Pancreas (tissue), 10 donors: Measurements from ENCODE around the gene WIPI1. TPM values are rescaled to one million over a fixed set of nuclear protein-coding genes. Genes with fewer than 3 reads are reported as not detected.

Experiments
- ATAC-seq, 4 donors: fragments of 200-7000 bp; cut with Tn5 transposase; one replicate each; pipeline versions ENCODE4 v1.8.0 to v1.9.1; 2020; ENCODE audit warnings: mild to moderate bottlenecking in 4 of 4, moderate library complexity in 4 of 4
- DNase-seq, 6 donors: peaks; one replicate each; pipeline ENCODE4 v3.0.0-alpha.2; 2020
- FAIRE-seq: peaks from 2 replicates; lab custom pipeline; 2012; peaks lifted over from hg19 to GRCh38; lab: Jason Lieb, UNC
- H3K27ac ChIP-seq, 4 donors: fragments of 200-600 bp; sonication (generic); 1 replicate in 3 of 4; 2 replicates in 1 of 4; pipeline versions ENCODE4 v1.5.0 to v1.8.0; 2020
- H3K27me3 ChIP-seq, 4 donors: fragments of 200-600 bp; one replicate each; pipeline ENCODE4 v1.8.0; 2021
- H3K36me3 ChIP-seq, 3 donors: fragments of 200-600 bp; sonication (generic) in 1 of 3; one replicate each; pipeline versions ENCODE4 v1.5.0 to v1.8.0; 2020 to 2021
- H3K4me1 ChIP-seq, 3 donors: fragments of 200-600 bp; one replicate each; pipeline ENCODE4 v1.8.0; 2021
- H3K4me3 ChIP-seq, 4 donors: fragments of 200-600 bp; sonication (generic) in 2 of 4; one replicate each; pipeline versions ENCODE4 v1.5.0 to v1.8.0; 2020 to 2021
- H3K9me3 ChIP-seq, 4 donors: fragments of 200-600 bp; one replicate each; pipeline ENCODE4 v1.8.0; 2021
- CTCF ChIP-seq, 4 donors: fragments of 200-600 bp; sonication (generic) in 3 of 4; IDR thresholded peaks; one replicate each; pipeline versions ENCODE4 v1.5.0 to v1.8.0; 2021; ENCODE audit warnings: antibody characterized with exemption in 4 of 4
- WGBS, 2 donors: extraction: QIAGEN DNeasy Blood & Tissue Kit; methylation state at CpG; one replicate each; pipeline ENCODE4 v1.1.7; 2013; 5-methylcytosine and 5-hydroxymethylcytosine counted together
- intact Hi-C, 3 donors: fragments of 100-400 bp; cut with DNase I; formaldehyde crosslinking; loops; one replicate each; pipeline versions ENCODE4 v1.11.1 to v1.14.2; 2022
- polyA plus RNA-seq, 2 donors: library from polyadenylated mRNA; stranded (reverse); fragments of 200-250 nt; gene quantifications; one replicate each; pipeline ENCODE4 v1.2.3, GENCODE V29; 2013
- total RNA-seq, 6 donors: library from RNA; stranded (reverse); fragmentation: NEBNext Ultra II Directional in 4 of 6; extraction: Animal tissue kit (Norgen Biotek cat#: 25700) in 4 of 6; gene quantifications; one replicate each; pipeline versions ENCODE4 v1.2.1 to v1.2.4, GENCODE V29; 2021 to 2023
- donor health status: healthy with polysubstance abuse.
- donor health status: DM: no; HTN: no; CAD: no; lungs with moderate emphysema.
- donor health status: DM: no; HTN: no; CAD: no.
- donor health status: control.
- donor health status: control.
- donor health status: Bipolar disorder and iron deficiency.
- donor health status: DM: yes; HTN: yes; CAD: no.
- donor health status: DM: no; HTN: no; CAD: no.
- donor health status: DM: no; HTN: no; CAD: no.
- donor health status: DM: yes; HTN: yes; CAD: no.

The WIPI1 gene, protein sequence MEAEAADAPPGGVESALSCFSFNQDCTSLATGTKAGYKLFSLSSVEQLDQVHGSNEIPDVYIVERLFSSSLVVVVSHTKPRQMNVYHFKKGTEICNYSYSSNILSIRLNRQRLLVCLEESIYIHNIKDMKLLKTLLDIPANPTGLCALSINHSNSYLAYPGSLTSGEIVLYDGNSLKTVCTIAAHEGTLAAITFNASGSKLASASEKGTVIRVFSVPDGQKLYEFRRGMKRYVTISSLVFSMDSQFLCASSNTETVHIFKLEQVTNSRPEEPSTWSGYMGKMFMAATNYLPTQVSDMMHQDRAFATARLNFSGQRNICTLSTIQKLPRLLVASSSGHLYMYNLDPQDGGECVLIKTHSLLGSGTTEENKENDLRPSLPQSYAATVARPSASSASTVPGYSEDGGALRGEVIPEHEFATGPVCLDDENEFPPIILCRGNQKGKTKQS
- 10 to 100 TPM; 23.3 to 32.2 (median 27.1) TPM for total RNA-seq
- polyA plus RNA-seq, result 10 to 100 TPM; 14.0 to 15.7 TPM

DNA sequence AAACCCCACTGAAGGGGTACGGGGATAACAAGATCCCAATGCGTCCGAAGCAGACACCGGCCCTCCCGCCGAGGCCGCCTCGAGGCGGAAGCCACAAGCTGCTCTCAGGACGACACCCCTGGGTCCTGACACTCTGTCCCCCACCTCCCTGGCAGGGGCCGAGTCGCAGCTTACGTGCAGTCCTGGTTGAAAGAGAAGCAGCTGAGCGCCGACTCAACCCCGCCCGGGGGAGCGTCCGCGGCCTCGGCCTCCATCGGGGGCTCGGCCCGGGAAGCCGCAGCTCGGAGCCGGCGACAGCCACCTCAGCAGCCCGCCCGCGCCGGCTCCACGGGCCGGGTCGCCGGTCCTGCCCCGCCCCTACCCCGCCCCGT lies at the start of gene WIPI1:
TSS of gene WIPI1 (minus strand) at position 329 of the 371 bp plus-strand sequence. CDS start at position 254, 75 bp downstream.
- FAIRE-seq, result no peak
- Histone ChIP-seq H3K9me3 (no peaks in the 10 kb centered on the region), H3K4me1 (peaks cover 5 to 26% (median 8%) of the 10 kb centered on the region in 3 donors), H3K4me3 (peak within 1 kb of the TSS; percentile 38 to 83 (median 60)), H3K27ac (peak within 1 kb of the TSS; percentile 63 to 91 (median 76)), H3K36me3 (no peaks in the 10 kb centered on the region), H3K27me3 (no peaks in the 10 kb centered on the region)
- WGBS, 2 donors, result 0 to 1% methylated on average over 19 to 36 of the region's 39 CpGs
- TF ChIP-seq CTCF (IDR thresholded peaks at IDR 0.05), result no peak
- intact Hi-C loops, result no loop called here
- peak in 2 of 6 donors; percentile 69 to 90 for DNase-seq
- ATAC-seq, result peak; percentile 6 to 42 (median 16)

DNA sequence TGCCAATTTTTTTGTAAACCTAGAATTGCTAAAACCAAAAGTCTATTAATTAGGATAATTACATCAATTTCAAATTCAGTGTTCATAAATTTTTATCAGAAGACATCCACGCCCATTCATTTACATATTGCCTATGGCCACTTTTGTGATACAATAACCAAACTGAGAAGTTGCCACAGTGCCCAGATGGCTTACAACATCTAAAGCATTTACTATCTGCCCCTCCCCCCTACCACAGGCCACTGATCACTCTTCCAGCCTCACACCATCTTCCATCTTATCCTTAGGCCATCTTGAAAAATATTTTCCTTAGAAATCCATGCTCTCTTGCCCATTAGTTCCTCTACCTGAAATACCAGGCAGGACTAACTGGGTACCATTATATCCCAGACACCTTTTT lies 48.7 kb upstream of the WIPI1 start:
- FAIRE-seq (no peak), DNase-seq (no peak)
- intact Hi-C loops, result no loop called here

DNA sequence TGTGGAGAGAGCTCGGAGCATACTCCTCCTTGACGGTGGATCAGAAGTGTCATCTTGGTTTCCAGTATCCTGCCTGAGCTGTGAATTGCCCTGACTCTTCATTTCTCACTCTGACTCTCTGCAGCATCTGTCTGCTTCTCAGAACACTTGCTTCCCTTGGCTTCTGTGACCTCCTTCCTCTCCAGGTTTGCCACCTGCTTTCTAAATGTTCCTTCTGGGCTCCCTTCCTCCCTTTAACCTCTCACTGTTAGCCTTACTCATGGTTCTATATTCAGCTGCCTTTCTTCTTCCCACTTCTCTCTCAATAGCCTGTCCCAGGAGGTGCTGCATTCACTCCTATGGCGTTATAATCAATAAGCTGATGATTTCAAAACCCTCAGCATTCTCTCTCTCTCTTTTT lies 43.8 kb upstream of the WIPI1 start:
- Histone ChIP-seq H3K4me1 (peaks cover 0 to 4% (median 0%) of the 10 kb centered on the region in 3 donors), H3K36me3 (no peaks in the 10 kb centered on the region), H3K27ac (no peak overlapping the region), H3K4me3 (no peak overlapping the region), H3K9me3 (no peaks in the 10 kb centered on the region), H3K27me3 (no peaks in the 10 kb centered on the region)
- DNase-seq (no peak), ATAC-seq (no peak), FAIRE-seq (no peak)
- WGBS, 2 donors, result 82 to 91% methylated on average over 3 of the region's 3 CpGs
- TF ChIP-seq CTCF (IDR thresholded peaks at IDR 0.05), result no peak
- intact Hi-C loops, result no loop called here

More for the DNA sequence above, 48.7 kb upstream of the WIPI1 start:
- 84 to 94% methylated on average over 1 of the region's 1 CpG for WGBS, 2 donors
- Histone ChIP-seq H3K27me3 (no peaks in the 10 kb centered on the region), H3K27ac (no peak overlapping the region), H3K4me1 (peaks cover 0 to 5% (median 0%) of the 10 kb centered on the region in 3 donors), H3K9me3 (no peaks in the 10 kb centered on the region), H3K36me3 (no peaks in the 10 kb centered on the region), H3K4me3 (no peak overlapping the region)
- ATAC-seq, result no peak
- no peak for TF ChIP-seq CTCF (IDR thresholded peaks at IDR 0.05)

GRCh38 chr17:68499587-68499986 lies 42.3 kb upstream of the WIPI1 start:
- intact Hi-C loops, result no loop called here
- no peak for TF ChIP-seq CTCF (IDR thresholded peaks at IDR 0.05)
- DNase-seq (no peak), ATAC-seq (no peak), FAIRE-seq (no peak)
- Histone ChIP-seq H3K36me3 (no peaks in the 10 kb centered on the region), H3K27ac (no peak overlapping the region), H3K27me3 (no peaks in the 10 kb centered on the region), H3K9me3 (no peaks in the 10 kb centered on the region), H3K4me3 (no peak overlapping the region), H3K4me1 (peaks cover 0 to 4% (median 0%) of the 10 kb centered on the region in 3 donors)
- WGBS, 2 donors, result 89 to 92% methylated on average over 5 of the region's 5 CpGs
